MCF 10A (cell line): ENCODE data around the gene TRMT11. TPM values are rescaled to one million over a fixed set of nuclear protein-coding genes. Genes with fewer than 3 reads are reported as not detected.
A peak's percentile ranks its signal among the peaks of the same experiment; 100 is the strongest.

Experiments used
- BruUV-seq: library from RNA; stranded (reverse); fragments of 400-500 nt; replicated peaks from 2 replicates; lab custom pipeline; 2021; lab: Mats Ljungman, UMichigan
- CTCF ChIA-PET: fragments of 300-600 bp; sonication (Branson Sonifier 250); formaldehyde crosslinking; extraction: SDS; loops from one replicate; lab custom pipeline; 2021; ENCODE audit warnings: antibody characterized with exemption, inconsistent platforms; lab: Yijun Ruan, JAX
- POLR2A ChIA-PET: fragments of 300-600, 350-650 bp; sonication (Branson Sonifier 250); formaldehyde crosslinking; extraction: SDS; loops from one replicate; lab custom pipeline; 2020; ENCODE audit warnings: antibody characterized with exemption, inconsistent platforms; lab: Yijun Ruan, JAX
- DNase-seq: peaks from one replicate; pipeline ENCODE4 v3.0.0-alpha.2; 2018; ENCODE audit not compliant: unreplicated experiment
- H3K27ac Mint-ChIP-seq: one replicate; pipeline ENCODE4 v1.8.0; 2022; ENCODE audit warnings: mild to moderate bottlenecking, low read depth, mixed read lengths; ENCODE audit not compliant: unreplicated experiment
- H3K27me3 Mint-ChIP-seq: one replicate; pipeline ENCODE4 v1.8.0; 2022; ENCODE audit warnings: mixed read lengths; ENCODE audit not compliant: insufficient read depth, unreplicated experiment
- H3K36me3 Mint-ChIP-seq: one replicate; pipeline ENCODE4 v1.8.0; 2022; ENCODE audit warnings: mild to moderate bottlenecking, moderate library complexity, mixed read lengths; ENCODE audit not compliant: insufficient read depth, unreplicated experiment
- H3K4me1 Mint-ChIP-seq: one replicate; pipeline ENCODE4 v1.8.0; 2022; ENCODE audit warnings: mixed read lengths; ENCODE audit not compliant: insufficient read depth, unreplicated experiment
- H3K4me3 Mint-ChIP-seq: one replicate; pipeline ENCODE4 v1.8.0; 2022; ENCODE audit warnings: mild to moderate bottlenecking, moderate library complexity, mixed read lengths; ENCODE audit not compliant: unreplicated experiment
- H3K9me3 Mint-ChIP-seq: one replicate; pipeline ENCODE4 v1.8.0; 2022; ENCODE audit warnings: mixed read lengths; ENCODE audit not compliant: unreplicated experiment
- intact Hi-C: fragments of 100-400 bp; cut with micrococcal nuclease; formaldehyde crosslinking; loops from 2 replicates; pipeline ENCODE4 v1.14.1; 2022
- total RNA-seq: library from RNA; stranded (reverse); gene quantifications from 2 replicates; pipeline ENCODE4 v1.2.3, GENCODE V29; 2022
- TF ChIP-seq, protein P1 (sequence below): fragments of 200-600 bp; IDR thresholded peaks from one replicate; pipeline ENCODE4 v1.8.0; 2022; ENCODE audit warnings: antibody characterized with exemption, mild to moderate bottlenecking; ENCODE audit not compliant: unreplicated experiment

The TRMT11 gene
- total RNA-seq, 1 experiment from 2014 or later: 32.5 TPM

DNA sequence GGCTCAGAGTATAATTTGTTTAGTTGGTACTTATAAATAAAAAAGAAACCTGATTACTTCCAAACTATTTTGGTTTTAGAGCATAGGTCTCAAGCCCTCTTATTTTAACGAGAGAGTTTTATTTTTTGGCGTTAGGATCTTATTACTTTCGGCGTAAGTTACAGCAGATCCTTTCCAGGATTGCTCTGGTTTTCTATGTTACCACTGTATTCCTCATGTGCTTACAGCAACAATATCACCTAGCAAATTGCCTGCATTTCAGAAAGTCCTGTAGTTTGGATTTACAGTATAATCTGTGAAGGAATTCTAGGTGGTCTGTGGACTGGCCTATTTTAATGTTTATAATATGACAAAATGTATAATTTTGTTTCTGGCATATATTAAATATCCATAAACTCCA, 54.1 kb downstream of the TRMT11 start:
- H3K27ac Mint-ChIP-seq: peak overlapping the region; percentile 77
- ChIA-PET POLR2A (interaction anchor here (0.7 kb wide), 1 partner anchor 15 kb away, joined by 3 read pairs; no protein-coding TSS in a partner anchor), CTCF (interaction anchor here (0.5 to 1.3 kb wide), 2 partner anchors 131 to 300 kb away, joined by 5 to 6 read pairs; partner anchors contain the start of gene CENPW)
- intact Hi-C loops: no loop called here
- TF ChIP-seq, protein P1, sequence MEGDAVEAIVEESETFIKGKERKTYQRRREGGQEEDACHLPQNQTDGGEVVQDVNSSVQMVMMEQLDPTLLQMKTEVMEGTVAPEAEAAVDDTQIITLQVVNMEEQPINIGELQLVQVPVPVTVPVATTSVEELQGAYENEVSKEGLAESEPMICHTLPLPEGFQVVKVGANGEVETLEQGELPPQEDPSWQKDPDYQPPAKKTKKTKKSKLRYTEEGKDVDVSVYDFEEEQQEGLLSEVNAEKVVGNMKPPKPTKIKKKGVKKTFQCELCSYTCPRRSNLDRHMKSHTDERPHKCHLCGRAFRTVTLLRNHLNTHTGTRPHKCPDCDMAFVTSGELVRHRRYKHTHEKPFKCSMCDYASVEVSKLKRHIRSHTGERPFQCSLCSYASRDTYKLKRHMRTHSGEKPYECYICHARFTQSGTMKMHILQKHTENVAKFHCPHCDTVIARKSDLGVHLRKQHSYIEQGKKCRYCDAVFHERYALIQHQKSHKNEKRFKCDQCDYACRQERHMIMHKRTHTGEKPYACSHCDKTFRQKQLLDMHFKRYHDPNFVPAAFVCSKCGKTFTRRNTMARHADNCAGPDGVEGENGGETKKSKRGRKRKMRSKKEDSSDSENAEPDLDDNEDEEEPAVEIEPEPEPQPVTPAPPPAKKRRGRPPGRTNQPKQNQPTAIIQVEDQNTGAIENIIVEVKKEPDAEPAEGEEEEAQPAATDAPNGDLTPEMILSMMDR: no peak
- H3K9me3 Mint-ChIP-seq: no peaks in the 10 kb centered on the region
- H3K4me1 Mint-ChIP-seq: peaks cover 13% of the 10 kb centered on the region
- no peak for DNase-seq
- BruUV-seq: no TSS peak
- peaks cover 54% of the 10 kb centered on the region for H3K36me3 Mint-ChIP-seq
- H3K27me3 Mint-ChIP-seq: no peaks in the 10 kb centered on the region
- no peak overlapping the region for H3K4me3 Mint-ChIP-seq

DNA sequence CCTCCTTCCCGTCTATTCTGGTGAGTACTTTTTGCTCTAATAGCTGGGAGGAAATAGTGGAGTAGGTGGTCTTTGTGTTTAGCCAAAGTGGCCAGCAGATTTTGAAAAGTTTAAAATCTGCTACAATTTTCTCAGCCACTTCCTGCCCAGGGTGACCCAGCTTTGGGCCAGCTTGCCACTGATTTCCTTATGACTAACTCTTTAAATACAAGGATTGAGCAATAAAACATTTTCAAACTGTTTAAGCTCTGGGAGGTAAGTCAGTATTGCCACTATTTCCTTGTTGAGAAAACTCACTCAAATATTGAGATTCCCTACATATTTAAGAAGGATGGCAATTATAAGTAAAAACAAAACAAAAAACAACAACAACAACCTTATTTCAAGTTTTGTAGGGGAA, 54.5 kb downstream of the TRMT11 start:
- intact Hi-C loops: no loop called here
- peak overlapping the region; percentile 77 for H3K27ac Mint-ChIP-seq
- no TSS peak for BruUV-seq
- peaks cover 13% of the 10 kb centered on the region for H3K4me1 Mint-ChIP-seq
- TF ChIP-seq, protein P1: no peak
- DNase-seq: peak; percentile 74
- H3K9me3 Mint-ChIP-seq: no peaks in the 10 kb centered on the region
- ChIA-PET POLR2A (interaction anchor here (0.6 to 0.7 kb wide), 2 partner anchors 14 to 22 kb away, joined by 3 read pairs; no protein-coding TSS in a partner anchor), CTCF (interaction anchor here (0.5 to 1.3 kb wide), 2 partner anchors 131 to 300 kb away, joined by 5 to 6 read pairs; partner anchors contain the start of gene CENPW)
- peaks cover 54% of the 10 kb centered on the region for H3K36me3 Mint-ChIP-seq
- H3K27me3 Mint-ChIP-seq: no peaks in the 10 kb centered on the region
- peak overlapping the region; percentile 36 for H3K4me3 Mint-ChIP-seq

DNA sequence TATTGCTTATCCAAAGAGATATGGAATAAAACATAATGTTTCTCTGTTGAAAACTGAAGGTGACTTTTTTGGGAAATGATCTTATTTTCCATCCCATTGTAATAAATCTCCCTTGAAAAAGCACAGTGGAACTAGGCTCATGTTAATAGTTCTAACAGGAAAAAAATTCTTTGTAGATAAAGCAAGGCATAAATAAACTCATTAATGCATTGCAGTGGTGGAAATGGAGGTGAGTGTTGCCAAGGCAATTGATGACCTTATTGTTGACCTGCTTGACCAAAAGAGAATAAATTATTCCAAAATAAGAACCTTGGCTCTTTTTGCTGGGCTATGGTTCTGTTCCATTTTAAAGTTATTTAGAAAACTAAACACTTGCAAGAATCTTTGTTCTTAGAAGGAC, 55.2 kb downstream of the TRMT11 start:
- CTCF ChIA-PET: interaction anchor here (1.3 kb wide), 1 partner anchor 299 kb away, joined by 6 read pairs; the partner anchor contains the start of gene CENPW
- Mint-ChIP-seq H3K36me3 (peaks cover 47% of the 10 kb centered on the region), H3K9me3 (no peaks in the 10 kb centered on the region), H3K4me1 (peaks cover 13% of the 10 kb centered on the region), H3K4me3 (no peak overlapping the region), H3K27me3 (no peaks in the 10 kb centered on the region), H3K27ac (peak overlapping the region; percentile 77)
- POLR2A ChIA-PET: no interaction called here
- TF ChIP-seq, protein P1: no peak
- no peak for DNase-seq
- no TSS peak for BruUV-seq
- intact Hi-C loops: no loop called here

DNA sequence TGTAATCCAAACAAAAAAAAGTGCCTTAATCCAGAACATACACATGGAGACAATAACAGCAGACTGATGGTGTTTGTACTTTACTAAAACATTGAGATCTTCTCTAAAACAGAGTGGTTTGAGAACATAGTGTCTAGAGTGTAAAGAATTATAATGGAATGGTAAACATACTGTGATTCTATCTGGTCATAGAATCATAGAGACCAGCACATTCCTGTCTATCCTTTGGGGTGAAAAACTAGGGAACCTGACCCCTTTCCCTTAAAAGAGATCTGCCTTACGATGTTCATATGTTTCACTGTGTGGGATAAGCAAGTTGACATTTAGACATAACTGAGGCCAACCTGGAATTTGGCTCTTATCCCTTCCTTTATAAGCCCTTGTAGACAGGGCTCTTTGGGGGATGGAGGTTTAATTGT, 55.7 kb downstream of the TRMT11 start:
- TF ChIP-seq, protein P1: no peak
- Mint-ChIP-seq H3K36me3 (peaks cover 45% of the 10 kb centered on the region), H3K27me3 (no peaks in the 10 kb centered on the region), H3K9me3 (no peaks in the 10 kb centered on the region), H3K4me3 (no peak overlapping the region), H3K27ac (peak overlapping the region; percentile 77), H3K4me1 (peaks cover 13% of the 10 kb centered on the region)
- POLR2A ChIA-PET: no interaction called here
- no peak for DNase-seq
- CTCF ChIA-PET: no interaction called here
- BruUV-seq: no TSS peak
- intact Hi-C loops: no loop called here
